GM21381 (cell line): ENCODE results near the gene OSBPL2.

ENCODE experiments used
- ATAC-seq: cut with Tn5 transposase; IDR thresholded peaks from one replicate; pipeline ENCODE4 v1.9.1; 2021; ENCODE audit warnings: mild to moderate bottlenecking, moderate library complexity; ENCODE audit not compliant: unreplicated experiment

The OSBPL2 gene

DNA sequence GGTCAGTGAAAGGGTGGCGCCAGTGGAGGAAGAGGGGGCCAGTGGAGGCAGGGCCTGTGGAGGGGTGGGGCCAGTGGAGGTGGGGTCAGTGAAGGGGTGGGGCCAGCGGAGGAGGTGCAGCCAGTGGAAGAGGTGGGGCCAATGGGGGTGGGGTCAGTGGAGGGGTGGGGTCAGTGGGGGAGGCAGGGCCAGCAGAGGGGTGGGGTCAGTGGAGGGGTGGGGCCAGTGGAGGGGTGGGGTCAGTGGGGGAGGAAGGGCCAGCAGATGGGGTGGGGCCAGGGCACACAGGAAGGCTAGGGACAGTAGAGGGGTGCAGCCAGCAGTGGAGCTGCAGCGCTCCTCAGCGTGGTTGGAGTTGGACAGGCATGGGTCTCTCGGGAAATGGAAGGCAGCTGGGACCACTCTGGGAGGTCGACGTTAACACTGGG, 83.2 kb downstream of the OSBPL2 start:
- ATAC-seq: no peak

- ATAC-seq: no peak
Observed at GRCh38 chr20:62321975-62322374, 83.7 kb downstream of the OSBPL2 start.

DNA sequence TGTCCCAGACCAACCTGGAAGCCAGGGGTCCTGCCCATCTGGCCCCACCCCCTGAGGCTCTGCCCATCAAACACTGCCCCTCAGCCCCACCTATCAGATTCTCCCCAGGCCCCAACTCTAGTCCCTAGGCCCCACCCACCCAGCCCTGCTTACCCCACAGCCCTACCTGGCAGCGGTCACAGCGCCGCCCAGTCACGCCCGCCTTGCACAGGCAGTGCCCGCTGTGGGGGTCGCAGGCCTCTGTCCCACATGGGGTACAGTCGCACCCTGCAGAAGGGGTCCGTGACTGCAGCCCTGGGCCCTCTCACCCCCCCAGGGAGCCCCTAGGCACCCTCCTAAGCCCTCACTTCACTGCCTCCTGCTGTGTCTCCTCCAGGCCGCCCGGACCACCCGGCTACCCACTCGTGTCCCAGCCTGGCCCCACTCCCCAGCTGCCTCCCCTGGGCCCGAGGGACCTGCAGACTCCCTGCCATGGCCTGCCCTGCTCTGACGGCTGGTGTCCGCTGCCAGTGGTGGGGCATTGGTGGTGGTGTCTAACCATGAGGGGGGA, 84.2 kb downstream of the OSBPL2 start:
- no peak for ATAC-seq

DNA sequence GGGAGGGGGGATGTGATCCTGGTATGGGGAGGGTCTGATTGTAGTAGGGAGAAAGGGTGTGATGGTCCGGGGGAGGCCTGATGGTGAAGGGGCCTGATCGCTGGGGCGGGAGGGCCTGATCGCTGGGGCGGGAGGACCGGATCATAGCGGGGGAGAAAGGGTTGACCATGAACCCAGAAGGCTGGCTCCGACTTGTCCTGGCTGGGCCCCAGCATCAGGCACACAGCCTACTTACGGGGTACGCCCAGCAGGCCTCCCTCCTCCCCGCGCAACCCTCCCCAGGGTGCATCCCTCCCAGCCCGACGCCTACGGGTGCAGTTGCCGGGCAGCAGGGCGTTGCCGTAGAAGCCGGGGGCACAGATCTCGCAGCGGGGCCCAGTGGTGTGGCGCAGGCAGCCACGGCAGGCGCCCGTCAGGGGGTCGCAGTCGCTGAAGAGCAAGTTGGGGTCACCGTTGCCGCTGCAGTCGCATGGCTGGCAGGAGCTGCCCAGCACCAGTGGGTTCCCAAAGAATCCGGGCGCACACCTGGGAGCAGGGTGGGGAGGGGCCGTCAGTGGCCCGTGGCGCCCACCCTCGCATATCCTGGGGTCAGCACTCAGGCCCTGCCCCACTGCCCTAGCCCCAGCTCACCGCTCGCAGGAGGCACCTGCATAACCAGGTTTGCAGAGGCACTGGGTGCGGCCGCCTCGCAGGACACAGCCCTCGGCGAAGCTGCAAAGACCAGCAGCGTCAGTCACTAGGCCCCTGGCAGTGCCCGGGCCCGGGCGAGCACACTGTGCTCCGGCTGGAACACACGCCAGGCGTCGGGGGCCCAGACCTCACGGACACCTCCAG, 85.0 kb downstream of the OSBPL2 start:
- ATAC-seq: no peak

GRCh38 chr20:62323980-62324906, 85.9 kb downstream of the OSBPL2 start:
- no peak for ATAC-seq

GRCh38 chr20:62325172-62325905, 87.0 kb downstream of the OSBPL2 start:
- ATAC-seq: no peak

DNA sequence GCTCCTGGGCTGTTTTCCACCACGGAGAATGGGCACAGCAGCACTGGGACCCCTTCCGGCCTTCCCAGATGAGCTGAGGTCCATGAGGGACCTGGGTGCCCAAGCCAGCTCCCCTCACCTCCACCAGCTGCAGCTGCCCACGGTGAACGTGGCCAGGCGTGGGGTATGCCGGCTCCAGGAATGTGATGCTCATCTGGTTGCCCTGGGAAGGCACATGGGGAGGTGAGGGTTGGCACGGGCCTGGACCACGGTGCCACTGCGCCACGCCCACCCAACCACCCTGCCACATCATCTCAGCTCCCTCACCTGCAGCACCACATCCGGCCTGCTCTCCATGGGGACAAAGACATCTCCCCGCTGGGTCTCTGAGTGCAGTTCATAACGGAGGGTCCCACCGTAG, 88.2 kb downstream of the OSBPL2 start:
- ATAC-seq: no peak

DNA sequence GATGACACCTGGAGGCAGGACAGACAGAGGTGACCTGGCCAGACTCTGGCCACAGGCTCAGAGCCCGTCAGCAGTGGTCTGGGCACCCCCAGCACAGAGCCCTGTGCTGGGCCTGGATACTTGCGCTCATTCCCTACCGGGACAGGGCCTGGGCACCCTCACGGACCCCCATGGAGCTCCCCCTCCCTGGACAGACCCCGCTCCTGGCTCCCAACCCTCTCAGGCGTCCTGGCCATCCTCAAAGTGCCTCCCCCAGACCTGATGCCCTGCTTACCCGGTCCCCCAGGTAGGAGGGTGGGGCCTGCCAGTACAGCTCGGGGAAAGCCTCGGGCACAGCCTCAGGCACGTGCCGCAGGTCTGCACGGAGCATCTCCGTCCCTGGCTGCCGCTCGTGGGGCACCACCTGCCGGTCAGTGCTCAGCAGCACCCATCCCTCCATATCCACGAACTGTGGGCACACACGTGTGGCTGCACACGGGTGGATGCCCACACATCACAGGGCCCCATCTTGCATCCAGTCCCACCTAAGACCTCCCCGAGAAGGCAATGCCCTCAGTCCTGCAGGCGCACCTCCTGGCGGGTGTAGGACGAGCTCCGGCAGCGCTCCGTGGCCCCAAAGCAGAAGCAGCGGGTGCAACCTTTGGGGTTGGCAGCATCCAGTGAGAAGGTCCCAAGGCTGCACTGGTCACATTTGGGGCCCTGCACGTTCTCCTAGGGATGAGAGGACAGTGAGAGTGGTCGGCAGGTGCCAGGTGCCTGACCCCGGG, 88.8 kb downstream of the OSBPL2 start:
- ATAC-seq: no peak

DNA sequence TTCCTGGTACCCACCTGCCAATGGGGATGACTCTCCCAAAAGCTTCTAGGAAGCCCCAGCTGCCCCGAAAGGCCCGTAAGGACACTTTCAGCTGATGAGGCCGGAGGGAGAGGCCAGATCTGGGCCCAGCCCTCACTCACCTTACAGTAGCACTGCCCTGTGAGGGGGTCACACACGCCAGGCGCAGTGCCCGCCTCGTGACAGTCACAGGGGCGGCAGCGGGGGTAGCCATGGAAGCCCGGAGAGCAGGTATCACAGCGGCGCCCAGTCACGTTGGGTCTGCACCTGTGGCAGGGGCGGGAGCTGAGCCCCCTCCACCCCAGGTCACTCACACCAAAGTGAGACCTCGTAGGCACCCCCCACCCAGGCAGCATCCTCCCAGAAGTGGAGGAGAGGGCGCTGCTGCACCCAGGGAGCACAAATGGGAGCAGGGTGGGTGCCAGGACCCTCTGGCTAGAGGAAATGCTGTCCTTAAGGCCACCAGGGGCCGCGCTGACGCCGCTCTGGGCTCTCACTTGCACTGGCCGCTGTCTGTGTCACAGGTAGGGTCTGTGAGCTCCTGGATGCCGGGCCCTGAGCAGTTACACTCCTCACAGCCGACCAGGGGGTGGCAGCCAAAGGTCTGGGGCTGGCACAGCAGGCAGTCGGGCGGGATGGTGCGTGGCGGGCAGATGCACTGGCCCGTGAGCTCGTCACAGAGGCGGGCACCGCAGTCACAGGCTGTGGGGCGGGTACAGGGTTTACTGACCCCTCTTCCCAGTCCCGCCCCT, 89.6 kb downstream of the OSBPL2 start:
- ATAC-seq: no peak

GRCh38 chr20:62328684-62329388, 90.5 kb downstream of the OSBPL2 start:
- no peak for ATAC-seq

DNA sequence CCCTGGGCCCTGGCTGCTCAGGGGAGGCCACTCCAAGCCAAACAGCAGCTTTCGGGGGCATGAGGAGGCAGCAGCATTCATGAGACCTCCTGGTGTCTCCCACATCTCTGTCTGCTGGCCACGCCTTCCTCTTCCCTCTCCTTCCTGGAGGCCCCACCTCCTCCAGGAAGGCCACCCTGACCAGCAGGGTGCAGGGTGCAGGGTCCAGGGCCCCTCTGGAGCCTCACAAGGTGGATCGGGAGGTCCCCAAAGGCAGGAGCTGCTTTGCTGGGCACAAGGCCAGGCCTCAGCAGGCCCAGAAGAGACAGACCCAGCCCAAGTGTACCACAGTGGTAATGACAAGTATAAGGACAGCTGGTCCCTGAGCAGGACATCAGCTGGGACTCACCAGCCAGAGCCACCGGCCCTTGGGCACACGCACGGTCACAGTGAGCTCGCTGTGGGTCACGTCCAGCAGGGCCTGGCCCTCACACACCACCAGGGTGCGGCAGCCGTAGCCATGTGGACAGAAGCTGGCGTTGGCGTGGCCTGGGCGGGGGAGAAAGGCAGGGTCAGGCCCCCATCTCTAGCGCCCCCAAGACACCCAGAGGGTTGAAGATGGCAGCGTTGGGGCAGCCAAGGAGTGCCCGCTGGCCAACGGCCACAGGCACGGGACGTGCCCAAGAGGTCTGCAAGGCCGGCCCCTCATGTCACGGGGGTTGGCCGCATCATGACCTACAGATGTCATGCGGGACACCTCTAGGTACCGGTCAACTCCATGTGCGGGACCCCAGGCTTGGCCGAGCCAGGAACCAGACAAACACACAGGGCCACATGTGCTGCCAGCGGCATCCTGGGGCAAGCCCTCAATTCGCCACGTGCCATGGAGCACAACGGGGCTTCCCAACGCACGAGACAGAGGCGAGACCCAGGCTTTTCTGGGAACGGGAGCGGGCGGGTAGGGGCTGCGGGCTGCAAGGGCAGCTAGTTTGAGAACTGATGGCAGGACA, 91.4 kb downstream of the OSBPL2 start:
- no peak for ATAC-seq

DNA sequence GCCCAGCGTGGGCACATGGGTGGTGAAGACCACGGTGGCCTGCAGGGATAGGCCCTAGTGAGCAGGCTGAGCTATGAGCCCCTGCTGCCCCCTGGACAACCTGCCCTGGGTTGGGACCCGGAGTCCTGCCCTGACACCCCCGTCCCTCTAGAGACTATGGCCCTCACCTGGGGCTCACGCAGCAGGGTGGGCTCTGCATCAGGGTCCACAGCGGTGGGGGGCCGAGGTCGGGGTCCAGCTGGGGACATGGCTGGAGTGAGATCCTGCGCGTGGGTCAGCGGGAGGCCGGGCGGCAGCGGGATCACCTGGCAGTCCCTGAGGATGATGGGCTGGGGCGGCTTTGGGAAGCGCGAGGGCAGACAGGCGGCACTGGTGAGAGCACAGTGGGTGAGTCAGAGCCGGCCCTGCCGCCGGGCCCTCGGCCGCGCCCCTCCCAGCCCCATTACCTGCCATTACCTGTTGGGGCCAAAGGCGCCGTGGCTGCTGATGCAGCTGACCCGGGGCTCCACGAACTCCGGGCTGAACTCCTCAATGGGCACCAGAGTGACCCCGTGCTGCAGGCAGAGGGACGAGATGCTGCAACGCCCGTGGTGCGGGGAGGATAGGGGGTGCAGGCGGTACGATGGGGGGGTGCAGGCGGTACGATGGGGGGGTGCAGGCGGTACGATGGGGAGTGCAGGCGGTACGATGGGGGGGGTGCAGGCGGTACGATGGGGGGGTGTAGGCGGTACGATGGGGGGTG, 92.4 kb downstream of the OSBPL2 start:
- ATAC-seq: no peak

DNA sequence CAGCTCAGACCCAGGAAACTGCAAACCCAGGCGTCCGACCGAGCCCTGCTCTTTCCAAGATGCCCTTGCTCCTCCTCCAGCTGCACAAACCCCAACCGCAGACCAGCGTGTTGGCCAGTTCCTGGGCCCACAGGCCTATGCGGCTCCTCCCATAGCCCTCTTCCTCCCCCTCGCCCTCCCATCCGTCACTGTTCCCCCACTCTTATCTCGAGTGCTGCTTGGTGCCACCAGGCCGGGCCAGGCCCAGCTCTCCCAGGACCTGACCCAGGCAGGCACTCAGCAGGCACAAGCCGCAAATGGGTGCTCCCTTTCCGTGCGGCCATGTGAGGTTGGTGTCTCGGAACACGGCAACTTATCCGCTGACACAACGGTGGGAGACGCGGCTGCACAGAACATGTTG, 93.0 kb downstream of the OSBPL2 start:
- ATAC-seq: no peak

DNA sequence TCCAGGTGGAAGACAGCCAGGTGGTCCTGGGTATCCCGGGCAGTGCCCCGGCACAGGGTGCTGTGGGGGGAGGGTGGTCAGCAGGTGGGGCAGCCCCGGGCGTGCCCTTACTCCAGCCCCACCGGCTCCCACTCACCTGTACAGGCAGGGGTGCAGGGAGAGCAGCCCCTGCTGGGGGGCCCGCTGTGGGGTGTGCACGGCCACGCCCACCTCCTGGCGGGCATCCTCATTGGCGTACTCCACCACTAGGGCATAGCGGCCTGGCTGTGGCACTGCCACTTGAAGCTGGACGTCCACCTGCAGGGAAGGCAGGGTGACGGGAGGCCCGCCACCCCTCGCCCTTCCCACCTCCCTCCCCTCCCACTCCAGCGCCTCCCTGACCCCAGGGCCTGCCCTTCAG, 94.1 kb downstream of the OSBPL2 start:
- ATAC-seq: no peak

GRCh38 chr20:62332989-62333819, 94.9 kb downstream of the OSBPL2 start:
- no peak for ATAC-seq
